Peyer's patch (tissue), 4 donors: ENCODE measurements around the gene KRT37.

Experiments
- POLR2A ChIP-seq, 2 donors: fragments of 450-650 bp; IDR thresholded peaks; one replicate each; pipeline ENCODE4 v1.5.1; 2017; ENCODE audit warnings: antibody characterized with exemption in 2 of 2, mild to moderate bottlenecking in 2 of 2, moderate library complexity in 2 of 2
- TF ChIP-seq, protein P1 (sequence below), 6 experiments: fragments of 450-650 bp in 4 of 6; fragments of 200-600 bp in 2 of 6; sonication (generic) in 1 of 6; IDR thresholded peaks; one replicate each; pipeline ENCODE4 v1.5.1; 2017 to 2019; ENCODE audit warnings: antibody characterized with exemption in 6 of 6, mild to moderate bottlenecking in 3 of 6, moderate library complexity in 1 of 6

DNA sequence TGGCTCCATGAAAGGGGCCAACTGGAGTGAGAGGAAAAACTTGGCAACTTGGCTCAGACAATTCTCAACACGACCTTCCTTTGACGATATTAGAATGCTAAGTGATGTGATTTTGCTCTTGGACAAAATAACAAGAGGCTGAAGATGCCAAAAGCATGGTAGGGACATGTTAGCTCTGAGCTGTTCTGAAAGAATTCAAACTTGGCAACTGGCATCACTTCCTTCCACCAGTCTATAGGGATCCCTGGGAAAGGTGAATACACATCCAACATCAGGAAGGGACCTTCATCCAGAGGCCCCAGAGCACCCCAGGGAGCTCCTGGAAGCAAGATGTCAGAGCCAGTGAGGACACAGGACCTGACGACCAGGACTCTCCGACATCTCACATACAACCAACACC, 4.3 kb downstream of the KRT37 start:
- TF ChIP-seq, protein P1, sequence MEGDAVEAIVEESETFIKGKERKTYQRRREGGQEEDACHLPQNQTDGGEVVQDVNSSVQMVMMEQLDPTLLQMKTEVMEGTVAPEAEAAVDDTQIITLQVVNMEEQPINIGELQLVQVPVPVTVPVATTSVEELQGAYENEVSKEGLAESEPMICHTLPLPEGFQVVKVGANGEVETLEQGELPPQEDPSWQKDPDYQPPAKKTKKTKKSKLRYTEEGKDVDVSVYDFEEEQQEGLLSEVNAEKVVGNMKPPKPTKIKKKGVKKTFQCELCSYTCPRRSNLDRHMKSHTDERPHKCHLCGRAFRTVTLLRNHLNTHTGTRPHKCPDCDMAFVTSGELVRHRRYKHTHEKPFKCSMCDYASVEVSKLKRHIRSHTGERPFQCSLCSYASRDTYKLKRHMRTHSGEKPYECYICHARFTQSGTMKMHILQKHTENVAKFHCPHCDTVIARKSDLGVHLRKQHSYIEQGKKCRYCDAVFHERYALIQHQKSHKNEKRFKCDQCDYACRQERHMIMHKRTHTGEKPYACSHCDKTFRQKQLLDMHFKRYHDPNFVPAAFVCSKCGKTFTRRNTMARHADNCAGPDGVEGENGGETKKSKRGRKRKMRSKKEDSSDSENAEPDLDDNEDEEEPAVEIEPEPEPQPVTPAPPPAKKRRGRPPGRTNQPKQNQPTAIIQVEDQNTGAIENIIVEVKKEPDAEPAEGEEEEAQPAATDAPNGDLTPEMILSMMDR (IDR thresholded peaks at IDR 0.05) = no peak
- no peak for TF ChIP-seq POLR2A (IDR thresholded peaks at IDR 0.05)
